Measurements from ENCODE around the gene NKAIN2.

Gene NKAIN2

GRCh38 chr6:124590001-124590400 is 786.3 kb downstream of the NKAIN2 start:
- H3K4ac ChIP-seq (ENCODE audit: low read depth, low read length) = no peak overlapping the region
- no peaks in the 10 kb centered on the region for H3K79me2 ChIP-seq (ENCODE audit: control insufficient read depth, insufficient read depth, low read length, poor library complexity)
- H3K4me1 ChIP-seq (ENCODE audit: control insufficient read depth in 1 of 2, insufficient read depth in 2 of 2, low read length in 2 of 2) = peaks cover 0 to under 1% of the 10 kb centered on the region in 2 experiments
- no peak overlapping the region for H2AFZ ChIP-seq (ENCODE audit: insufficient read depth, low read length, poor library complexity)
- H3K4me2 ChIP-seq (ENCODE audit: low read length) = no peak overlapping the region
- no peak overlapping the region for H3K18ac ChIP-seq (ENCODE audit: low read length)
- no peak overlapping the region for H3K4me3 ChIP-seq (ENCODE audit: low read depth, low read length)
- peak; percentile 91 to 98 for DNase-seq
- H2BK12ac ChIP-seq (ENCODE audit: low read length) = no peak overlapping the region
- no peak overlapping the region for H2BK120ac ChIP-seq (ENCODE audit: insufficient read depth, low read length, poor library complexity)
- no peak overlapping the region for H3K14ac ChIP-seq (ENCODE audit: low read length)
- no peaks in the 10 kb centered on the region for H3K79me1 ChIP-seq (ENCODE audit: low read length)
- no peak overlapping the region for H3K23ac ChIP-seq (ENCODE audit: low read length)
- no peak overlapping the region for H3K9ac ChIP-seq (ENCODE audit: low read length)
- no peaks in the 10 kb centered on the region for H3K27me3 ChIP-seq (ENCODE audit: insufficient read depth, low read length)
- no peak overlapping the region for H4K91ac ChIP-seq (ENCODE audit: low read depth, low read length)
- H4K12ac ChIP-seq (ENCODE audit: low read depth, low read length) = no peak overlapping the region
- WGBS (ENCODE audit: extremely low coverage, insufficient coverage, insufficient read length) = no CpG with 5 or more reads among the region's 2 CpGs
- no peak overlapping the region for H3K27ac ChIP-seq (ENCODE audit: low read depth, low read length)
- H2BK5ac ChIP-seq (ENCODE audit: low read depth, low read length, poor library complexity) = no peak overlapping the region
- no peaks in the 10 kb centered on the region for H3K36me3 ChIP-seq (ENCODE audit: control insufficient read depth in 1 of 2, insufficient read depth in 2 of 2, low read length in 2 of 2)
- no peak overlapping the region for H2AK5ac ChIP-seq (ENCODE audit: low read length)
- H3K9me3 ChIP-seq (ENCODE audit: insufficient read depth, low read depth, low read length) = no peaks in the 10 kb centered on the region
- no peak overlapping the region for H4K8ac ChIP-seq (ENCODE audit: low read depth, low read length)

DNA sequence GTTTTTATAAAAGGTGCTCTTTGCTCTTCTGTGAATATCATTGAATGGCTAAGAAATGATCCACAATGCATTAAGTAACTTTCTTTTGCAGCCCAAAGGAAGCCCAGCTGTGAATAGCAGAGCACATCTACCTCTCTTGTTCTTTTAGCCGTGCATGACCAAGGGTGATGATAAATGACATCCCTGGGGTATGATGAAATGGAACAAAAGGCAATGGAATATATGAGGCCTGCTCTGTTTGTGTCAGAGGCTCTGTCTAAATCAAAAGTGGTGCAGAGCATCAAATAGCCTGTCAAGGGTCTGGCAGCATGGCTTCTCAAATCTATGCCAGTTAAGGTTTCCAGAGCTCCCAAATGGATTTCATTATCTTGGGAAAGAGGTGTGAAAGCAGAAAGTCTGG is 796.0 kb downstream of the NKAIN2 start:
- Histone ChIP-seq H3K18ac (ENCODE audit: low read length) (no peak overlapping the region), H3K4me2 (ENCODE audit: low read length) (no peak overlapping the region), H3K79me2 (ENCODE audit: control insufficient read depth, insufficient read depth, low read length, poor library complexity) (no peaks in the 10 kb centered on the region), H2BK5ac (ENCODE audit: low read depth, low read length, poor library complexity) (no peak overlapping the region), H3K27ac (ENCODE audit: low read depth, low read length) (no peak overlapping the region), H3K9ac (ENCODE audit: low read length) (no peak overlapping the region), H3K36me3 (ENCODE audit: control insufficient read depth in 1 of 2, insufficient read depth in 2 of 2, low read length in 2 of 2) (no peaks in the 10 kb centered on the region), H3K27me3 (ENCODE audit: insufficient read depth, low read length) (no peaks in the 10 kb centered on the region), H2AFZ (ENCODE audit: insufficient read depth, low read length, poor library complexity) (no peak overlapping the region), H4K8ac (ENCODE audit: low read depth, low read length) (no peak overlapping the region), H2BK120ac (ENCODE audit: insufficient read depth, low read length, poor library complexity) (no peak overlapping the region), H3K4me3 (ENCODE audit: low read depth, low read length) (no peak overlapping the region), H3K23ac (ENCODE audit: low read length) (no peak overlapping the region), H4K91ac (ENCODE audit: low read depth, low read length) (no peak overlapping the region), H3K4ac (ENCODE audit: low read depth, low read length) (no peak overlapping the region), H4K12ac (ENCODE audit: low read depth, low read length) (no peak overlapping the region), H3K14ac (ENCODE audit: low read length) (no peak overlapping the region), H2BK12ac (ENCODE audit: low read length) (no peak overlapping the region), H2AK5ac (ENCODE audit: low read length) (no peak overlapping the region), H3K79me1 (ENCODE audit: low read length) (no peaks in the 10 kb centered on the region), H3K9me3 (ENCODE audit: insufficient read depth, low read depth, low read length) (no peaks in the 10 kb centered on the region), H3K4me1 (ENCODE audit: control insufficient read depth in 1 of 2, insufficient read depth in 2 of 2, low read length in 2 of 2) (peaks cover 0 to 3% of the 10 kb centered on the region in 2 experiments)
- no CpG with 5 or more reads among the region's 1 CpG for WGBS (ENCODE audit: extremely low coverage, insufficient coverage, insufficient read length)
- DNase-seq = no peak

GRCh38 chr6:124604719-124605118 is 801.1 kb downstream of the NKAIN2 start:
- Histone ChIP-seq H3K36me3 (ENCODE audit: control insufficient read depth in 1 of 2, insufficient read depth in 2 of 2, low read length in 2 of 2) (no peaks in the 10 kb centered on the region), H3K27me3 (ENCODE audit: insufficient read depth, low read length) (no peaks in the 10 kb centered on the region), H3K79me1 (ENCODE audit: low read length) (no peaks in the 10 kb centered on the region), H4K12ac (ENCODE audit: low read depth, low read length) (no peak overlapping the region), H3K23ac (ENCODE audit: low read length) (no peak overlapping the region), H3K4ac (ENCODE audit: low read depth, low read length) (no peak overlapping the region), H3K79me2 (ENCODE audit: control insufficient read depth, insufficient read depth, low read length, poor library complexity) (no peaks in the 10 kb centered on the region), H2AK5ac (ENCODE audit: low read length) (no peak overlapping the region), H4K8ac (ENCODE audit: low read depth, low read length) (no peak overlapping the region), H3K9ac (ENCODE audit: low read length) (no peak overlapping the region), H4K91ac (ENCODE audit: low read depth, low read length) (no peak overlapping the region), H2BK5ac (ENCODE audit: low read depth, low read length, poor library complexity) (no peak overlapping the region), H3K18ac (ENCODE audit: low read length) (no peak overlapping the region), H3K14ac (ENCODE audit: low read length) (no peak overlapping the region), H3K4me2 (ENCODE audit: low read length) (no peak overlapping the region), H2BK120ac (ENCODE audit: insufficient read depth, low read length, poor library complexity) (no peak overlapping the region), H3K4me3 (ENCODE audit: low read depth, low read length) (no peak overlapping the region), H3K4me1 (ENCODE audit: control insufficient read depth in 1 of 2, insufficient read depth in 2 of 2, low read length in 2 of 2) (no peaks in the 10 kb centered on the region), H3K27ac (ENCODE audit: low read depth, low read length) (no peak overlapping the region), H3K9me3 (ENCODE audit: insufficient read depth, low read depth, low read length) (no peaks in the 10 kb centered on the region), H2AFZ (ENCODE audit: insufficient read depth, low read length, poor library complexity) (no peak overlapping the region), H2BK12ac (ENCODE audit: low read length) (no peak overlapping the region)
- no peak for DNase-seq
- no CpG with 5 or more reads among the region's 3 CpGs for WGBS (ENCODE audit: extremely low coverage, insufficient coverage, insufficient read length)

DNA sequence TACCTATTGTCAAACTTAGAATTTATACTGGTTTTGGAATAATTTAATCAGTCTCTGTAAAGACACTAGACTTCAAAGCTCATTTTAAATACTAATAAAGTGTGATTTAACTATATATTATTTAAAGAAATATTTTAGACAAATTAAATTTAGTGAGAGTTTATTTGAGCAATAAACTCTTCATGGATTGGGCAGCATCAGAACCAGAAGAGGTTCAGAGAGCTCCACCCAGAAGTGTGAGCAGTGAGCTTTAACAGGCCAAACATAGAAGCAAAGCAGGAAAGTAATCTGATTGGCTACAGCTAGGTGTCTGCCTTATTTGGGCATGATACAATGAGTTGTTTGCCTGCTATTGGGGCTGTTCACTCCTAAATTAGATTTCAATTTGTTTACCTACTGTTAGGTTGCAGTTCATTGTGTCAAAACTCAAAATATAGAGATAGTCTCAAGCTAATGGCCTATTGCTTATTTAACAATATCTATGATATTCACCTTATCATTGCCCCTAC is 803.5 kb downstream of the NKAIN2 start:
- H3K9ac ChIP-seq (ENCODE audit: low read length) = no peak overlapping the region
- H3K4ac ChIP-seq (ENCODE audit: low read depth, low read length) = no peak overlapping the region
- H2BK12ac ChIP-seq (ENCODE audit: low read length) = no peak overlapping the region
- no peak overlapping the region for H3K4me3 ChIP-seq (ENCODE audit: low read depth, low read length)
- H3K27me3 ChIP-seq (ENCODE audit: insufficient read depth, low read length) = no peaks in the 10 kb centered on the region
- no peak overlapping the region for H3K18ac ChIP-seq (ENCODE audit: low read length)
- H2BK5ac ChIP-seq (ENCODE audit: low read depth, low read length, poor library complexity) = no peak overlapping the region
- H3K79me2 ChIP-seq (ENCODE audit: control insufficient read depth, insufficient read depth, low read length, poor library complexity) = no peaks in the 10 kb centered on the region
- no peak overlapping the region for H4K12ac ChIP-seq (ENCODE audit: low read depth, low read length)
- H3K36me3 ChIP-seq (ENCODE audit: control insufficient read depth in 1 of 2, insufficient read depth in 2 of 2, low read length in 2 of 2) = no peaks in the 10 kb centered on the region
- no peak overlapping the region for H3K14ac ChIP-seq (ENCODE audit: low read length)
- no peaks in the 10 kb centered on the region for H3K79me1 ChIP-seq (ENCODE audit: low read length)
- no peak overlapping the region for H2AK5ac ChIP-seq (ENCODE audit: low read length)
- H2AFZ ChIP-seq (ENCODE audit: insufficient read depth, low read length, poor library complexity) = no peak overlapping the region
- no peak overlapping the region for H4K8ac ChIP-seq (ENCODE audit: low read depth, low read length)
- H3K4me2 ChIP-seq (ENCODE audit: low read length) = no peak overlapping the region
- H2BK120ac ChIP-seq (ENCODE audit: insufficient read depth, low read length, poor library complexity) = no peak overlapping the region
- no peak overlapping the region for H3K23ac ChIP-seq (ENCODE audit: low read length)
- H4K91ac ChIP-seq (ENCODE audit: low read depth, low read length) = no peak overlapping the region
- no peak overlapping the region for H3K27ac ChIP-seq (ENCODE audit: low read depth, low read length)
- H3K9me3 ChIP-seq (ENCODE audit: insufficient read depth, low read depth, low read length) = no peaks in the 10 kb centered on the region
- H3K4me1 ChIP-seq (ENCODE audit: control insufficient read depth in 1 of 2, insufficient read depth in 2 of 2, low read length in 2 of 2) = no peaks in the 10 kb centered on the region
- no peak for DNase-seq
